Upper lobe of left lung (tissue), 6 donors: Measurements from ENCODE around the gene CDH22. TPM values are rescaled to one million over a fixed set of nuclear protein-coding genes. Genes with fewer than 3 reads are reported as not detected.

ENCODE experiments used
- ATAC-seq, 2 donors: fragments of 200-7000 bp; cut with Tn5 transposase; one replicate each; pipeline ENCODE4 v1.9.1; 2022; ENCODE audit warnings: mild to moderate bottlenecking in 2 of 2, moderate library complexity in 2 of 2; ENCODE audit not compliant: low FRiP score in 2 of 2
- DNase-seq, 2 donors: peaks; one replicate each; pipeline ENCODE4 v3.0.0-alpha.2; 2019 to 2020
- H3K27ac ChIP-seq, 4 donors: fragments of 200-600 bp; sonication (generic); one replicate each; pipeline ENCODE4 v1.5.1; 2016 to 2019
- H3K27me3 ChIP-seq, 4 donors: fragments of 200-600 bp; sonication (generic); one replicate each; pipeline ENCODE4 v1.5.1; 2017 to 2019
- H3K36me3 ChIP-seq, 4 donors: fragments of 200-600 bp; sonication (generic); one replicate each; pipeline ENCODE4 v1.5.1; 2016 to 2019
- H3K4me1 ChIP-seq, 4 donors: fragments of 200-600 bp; sonication (generic); one replicate each; pipeline ENCODE4 v1.5.1; 2018 to 2019
- H3K4me3 ChIP-seq, 4 donors: fragments of 200-600 bp; sonication (generic); one replicate each; pipeline ENCODE4 v1.5.1; 2017 to 2019; ENCODE audit warnings: mild to moderate bottlenecking in 2 of 4, moderate library complexity in 1 of 4
- H3K9me3 ChIP-seq, 4 donors: fragments of 200-600 bp; sonication (generic); one replicate each; pipeline ENCODE4 v1.5.1; 2018 to 2019
- EP300 ChIP-seq, 4 donors: sonication (generic); formaldehyde crosslinking; IDR thresholded peaks; one replicate each; pipeline ENCODE4 v1.5.1; 2017; ENCODE audit warnings: antibody characterized with exemption in 4 of 4, control low read depth in 2 of 4
- POLR2A ChIP-seq, 4 donors: fragments of 450-650 bp; IDR thresholded peaks; one replicate each; pipeline ENCODE4 v1.5.1; 2016 to 2017; ENCODE audit warnings: antibody characterized with exemption in 4 of 4, mild to moderate bottlenecking in 2 of 4
- POLR2AphosphoS5 ChIP-seq, 2 donors: sonication (generic); formaldehyde crosslinking; IDR thresholded peaks; one replicate each; pipeline ENCODE4 v1.5.1; 2017; ENCODE audit warnings: antibody characterized with exemption in 2 of 2
- WGBS, 2 donors: methylation state at CpG; one replicate each; pipeline ENCODE4 v1.1.5; 2017 to 2018; 5-methylcytosine and 5-hydroxymethylcytosine counted together
- total RNA-seq, 6 donors: library from RNA; depleted of rRNA in 4 of 6; stranded (reverse); fragments of >200 nt in 4 of 6; gene quantifications; one replicate each; pipeline versions ENCODE4 v1.1.0 to v1.2.1, GENCODE V29; 2016 to 2021
- TF ChIP-seq, protein P1 (sequence below), 6 experiments: fragments of 450-650 bp in 4 of 6; fragments of 200-600 bp in 2 of 6; sonication (generic) in 2 of 6; IDR thresholded peaks; one replicate each; pipeline ENCODE4 v1.5.1; 2016 to 2019; ENCODE audit warnings: antibody characterized with exemption in 6 of 6
- donor health status: DM: no; HTN: no; CAD: no; lungs with moderate emphysema.
- donor health status: DM: no; HTN: yes; CAD: no; lungs with severe emphysema.

Gene CDH22
- total RNA-seq, 6 donors from 2014 or later: 0.10 to 0.40 (median 0.24) TPM; not detected in 2

DNA sequence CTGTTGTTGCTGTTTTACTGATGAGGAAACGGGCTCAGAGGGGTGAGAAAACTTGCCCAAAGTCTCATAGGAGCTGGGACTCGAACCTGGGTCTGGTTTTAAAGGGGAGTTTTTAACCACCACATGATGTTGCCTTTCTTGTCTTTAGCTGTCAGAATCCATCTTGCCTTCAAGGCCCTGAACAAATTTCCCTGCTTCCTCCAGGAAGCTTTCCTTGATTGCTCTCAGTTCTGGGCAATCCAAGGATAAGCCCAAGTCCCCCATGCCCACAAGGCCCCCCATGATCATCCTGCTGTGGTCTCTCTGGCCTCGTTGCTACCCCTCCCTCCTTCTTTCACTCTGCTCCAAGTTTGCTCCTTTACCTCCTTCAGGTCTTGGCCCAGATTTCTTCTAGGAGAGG is 116.7 kb downstream of the CDH22 start:
- no peak overlapping the region for H3K4me3 ChIP-seq
- no peaks in the 10 kb centered on the region for H3K36me3 ChIP-seq
- H3K27me3 ChIP-seq: no peaks in the 10 kb centered on the region
- 54 to 70% methylated on average over 3 of the region's 3 CpGs for WGBS, 2 donors
- TF ChIP-seq, protein P1, sequence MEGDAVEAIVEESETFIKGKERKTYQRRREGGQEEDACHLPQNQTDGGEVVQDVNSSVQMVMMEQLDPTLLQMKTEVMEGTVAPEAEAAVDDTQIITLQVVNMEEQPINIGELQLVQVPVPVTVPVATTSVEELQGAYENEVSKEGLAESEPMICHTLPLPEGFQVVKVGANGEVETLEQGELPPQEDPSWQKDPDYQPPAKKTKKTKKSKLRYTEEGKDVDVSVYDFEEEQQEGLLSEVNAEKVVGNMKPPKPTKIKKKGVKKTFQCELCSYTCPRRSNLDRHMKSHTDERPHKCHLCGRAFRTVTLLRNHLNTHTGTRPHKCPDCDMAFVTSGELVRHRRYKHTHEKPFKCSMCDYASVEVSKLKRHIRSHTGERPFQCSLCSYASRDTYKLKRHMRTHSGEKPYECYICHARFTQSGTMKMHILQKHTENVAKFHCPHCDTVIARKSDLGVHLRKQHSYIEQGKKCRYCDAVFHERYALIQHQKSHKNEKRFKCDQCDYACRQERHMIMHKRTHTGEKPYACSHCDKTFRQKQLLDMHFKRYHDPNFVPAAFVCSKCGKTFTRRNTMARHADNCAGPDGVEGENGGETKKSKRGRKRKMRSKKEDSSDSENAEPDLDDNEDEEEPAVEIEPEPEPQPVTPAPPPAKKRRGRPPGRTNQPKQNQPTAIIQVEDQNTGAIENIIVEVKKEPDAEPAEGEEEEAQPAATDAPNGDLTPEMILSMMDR (IDR thresholded peaks at IDR 0.05): no peak
- TF ChIP-seq POLR2AphosphoS5 (IDR thresholded peaks at IDR 0.05) (no peak), EP300 (IDR thresholded peaks at IDR 0.05) (no peak), POLR2A (IDR thresholded peaks at IDR 0.05) (no peak)
- H3K9me3 ChIP-seq: no peaks in the 10 kb centered on the region
- H3K4me1 ChIP-seq: no peaks in the 10 kb centered on the region
- H3K27ac ChIP-seq: no peak overlapping the region
- DNase-seq: no peak
- no peak for ATAC-seq

DNA sequence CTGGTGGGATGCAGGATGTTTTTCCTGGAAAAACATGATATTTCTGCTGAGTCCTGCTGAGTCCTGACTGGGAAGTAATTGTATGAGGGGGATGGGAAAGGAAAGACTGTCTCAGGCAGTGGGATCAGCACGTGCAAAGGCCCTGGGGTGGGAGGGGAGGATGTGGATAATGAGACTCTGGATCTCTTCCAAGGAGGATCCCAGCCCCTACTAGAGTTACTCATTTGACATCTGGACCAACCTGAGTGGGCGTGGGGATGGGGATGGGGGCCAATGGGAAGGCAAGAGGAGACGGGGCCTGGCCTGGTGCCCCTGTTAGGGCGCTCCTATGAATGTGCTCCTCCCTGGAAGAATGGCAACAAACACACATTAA is 117.1 kb downstream of the CDH22 start:
- no peaks in the 10 kb centered on the region for H3K27me3 ChIP-seq
- ATAC-seq: no peak
- H3K4me3 ChIP-seq: no peak overlapping the region
- DNase-seq: no peak
- no peaks in the 10 kb centered on the region for H3K36me3 ChIP-seq
- no peaks in the 10 kb centered on the region for H3K4me1 ChIP-seq
- no peak overlapping the region for H3K27ac ChIP-seq
- no peaks in the 10 kb centered on the region for H3K9me3 ChIP-seq
- WGBS, 2 donors: 69 to 72% methylated on average over 3 to 4 of the region's 4 CpGs
- TF ChIP-seq POLR2A (IDR thresholded peaks at IDR 0.05) (no peak), POLR2AphosphoS5 (IDR thresholded peaks at IDR 0.05) (no peak), EP300 (IDR thresholded peaks at IDR 0.05) (no peak)
- TF ChIP-seq, protein P1 (IDR thresholded peaks at IDR 0.05): no peak

DNA sequence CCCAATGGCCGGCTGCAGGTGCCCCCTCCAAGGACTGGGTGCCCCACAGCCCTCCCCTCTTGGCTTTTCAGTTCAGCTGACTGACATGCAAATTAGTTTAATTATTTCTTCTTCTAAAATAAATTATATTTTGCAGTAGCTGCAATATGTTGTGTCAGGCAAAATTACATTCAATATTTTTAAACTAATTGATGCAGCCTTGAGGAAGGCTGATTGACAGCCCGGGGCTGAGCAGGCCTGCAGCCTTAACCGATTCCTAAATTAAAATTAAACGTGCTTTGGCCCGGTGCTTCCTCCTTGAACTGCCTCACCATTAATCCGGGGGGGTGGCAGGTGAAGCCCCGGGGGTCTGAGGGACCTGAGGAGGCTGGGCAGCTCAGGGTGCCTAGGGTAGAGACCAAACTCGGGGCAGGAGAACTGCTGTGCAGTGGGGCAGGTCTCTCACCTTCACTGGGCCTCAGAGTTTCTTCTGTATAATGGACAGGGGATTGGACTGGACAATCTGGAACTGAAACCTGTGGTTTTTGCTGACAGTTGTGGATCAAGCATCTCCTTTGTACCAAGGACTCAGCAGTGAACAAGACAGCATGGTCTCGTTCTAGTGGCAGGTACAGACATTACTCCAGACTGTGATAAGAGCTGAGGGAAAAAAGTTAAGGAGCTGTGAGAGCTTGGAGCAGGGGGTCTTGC is 117.7 kb downstream of the CDH22 start:
- ATAC-seq (no peak), DNase-seq (no peak)
- Histone ChIP-seq H3K36me3 (no peaks in the 10 kb centered on the region), H3K27ac (no peak overlapping the region), H3K4me3 (no peak overlapping the region), H3K4me1 (no peaks in the 10 kb centered on the region), H3K9me3 (no peaks in the 10 kb centered on the region), H3K27me3 (no peaks in the 10 kb centered on the region)
- TF ChIP-seq, protein P1 (IDR thresholded peaks at IDR 0.05): no peak
- no peak for TF ChIP-seq POLR2A (IDR thresholded peaks at IDR 0.05)
- no peak for TF ChIP-seq POLR2AphosphoS5 (IDR thresholded peaks at IDR 0.05)
- no peak for TF ChIP-seq EP300 (IDR thresholded peaks at IDR 0.05)
- WGBS, 2 donors: 57 to 67% methylated on average over 6 to 9 of the region's 9 CpGs

DNA sequence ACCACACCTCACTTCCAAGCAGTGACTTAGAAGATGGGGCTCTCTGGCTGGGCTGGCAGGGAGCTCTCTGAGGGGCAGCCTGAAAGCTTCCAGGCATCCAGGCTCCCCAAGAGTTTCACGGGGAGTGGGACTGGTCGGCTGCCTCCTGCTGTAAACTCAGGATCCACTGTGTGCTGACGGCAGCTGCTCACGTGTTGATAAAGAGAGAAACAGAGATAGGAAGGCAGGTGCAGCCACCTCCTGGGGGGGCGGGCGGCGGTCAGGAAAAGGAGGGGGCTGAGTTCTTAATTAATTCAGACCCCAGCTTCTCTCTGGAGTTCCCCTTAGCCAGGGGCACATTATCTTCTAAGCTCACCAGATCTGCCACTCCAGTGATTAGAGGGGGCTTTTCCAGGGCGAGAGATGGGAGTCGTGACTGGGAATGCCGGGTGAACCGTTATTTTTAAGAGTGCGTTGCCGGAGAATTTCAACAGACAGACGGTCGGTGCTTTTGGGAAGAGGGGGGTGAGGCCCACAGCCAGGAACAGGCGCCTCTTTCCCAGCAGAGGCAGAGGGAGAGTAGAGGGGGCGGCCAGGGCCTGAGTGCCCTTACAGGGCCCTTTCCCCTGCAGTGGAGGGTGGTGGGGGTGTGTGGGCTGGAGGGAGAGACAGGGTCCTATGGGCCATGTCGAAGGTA is 119.3 kb downstream of the CDH22 start:
- no peaks in the 10 kb centered on the region for H3K27me3 ChIP-seq

More for the DNA sequence above, 119.3 kb downstream of the CDH22 start:
- ATAC-seq: no peak
- H3K36me3 ChIP-seq: no peaks in the 10 kb centered on the region
- WGBS, 2 donors: 37 to 48% methylated on average over 17 to 18 of the region's 18 CpGs
- H3K4me3 ChIP-seq: no peak overlapping the region
- TF ChIP-seq, protein P1 (IDR thresholded peaks at IDR 0.05): no peak
- TF ChIP-seq EP300 (IDR thresholded peaks at IDR 0.05) (no peak), POLR2A (IDR thresholded peaks at IDR 0.05) (no peak), POLR2AphosphoS5 (IDR thresholded peaks at IDR 0.05) (no peak)
- no peak overlapping the region for H3K27ac ChIP-seq
- H3K9me3 ChIP-seq: no peaks in the 10 kb centered on the region
- peak in 1 of 2 donors; percentile 37 for DNase-seq
- H3K4me1 ChIP-seq: no peaks in the 10 kb centered on the region
